Testis (tissue), 3 donors: Measurements from ENCODE around the gene IQGAP3. TPM values are rescaled to one million over a fixed set of nuclear protein-coding genes. Genes with fewer than 3 reads are reported as not detected.
"Not testable (repeated sequence)": the region's sequence is repeated elsewhere in the genome, so short reads cannot be mapped to it uniquely, and the experiment has no call there.

ENCODE experiments used
- DNase-seq: peaks from one replicate; pipeline ENCODE4 v3.0.0-alpha.2; 2019
- H3K27ac ChIP-seq, 2 donors: fragments of 200-600 bp; sonication (generic); one replicate each; pipeline ENCODE4 v1.5.1; 2019
- H3K27me3 ChIP-seq: fragments of 200-600 bp; sonication (generic); one replicate; pipeline ENCODE4 v1.5.1; 2019
- H3K36me3 ChIP-seq: fragments of 200-600 bp; sonication (generic); one replicate; pipeline ENCODE4 v1.5.1; 2017; ENCODE audit warnings: low read depth; ENCODE audit errors: missing control alignments
- H3K4me1 ChIP-seq: fragments of 200-600 bp; sonication (generic); one replicate; pipeline ENCODE4 v1.5.1; 2019
- H3K4me3 ChIP-seq, 2 donors: fragments of 200-600 bp; sonication (generic); one replicate each; pipeline ENCODE4 v1.5.1; 2017 to 2019
- H3K9me3 ChIP-seq: fragments of 200-600 bp; sonication (generic); one replicate; pipeline ENCODE4 v1.5.1; 2017
- POLR2A ChIP-seq: fragments of 450-650 bp; IDR thresholded peaks from one replicate; pipeline ENCODE4 v1.6.1; 2017; ENCODE audit warnings: antibody characterized with exemption, mild to moderate bottlenecking, moderate library complexity
- WGBS, 2 donors: methylation state at CpG; one replicate each; pipeline ENCODE4 v1.1.5; 2018; 5-methylcytosine and 5-hydroxymethylcytosine counted together
- intact Hi-C: fragments of 100-400 bp; cut with DNase I; formaldehyde crosslinking; loops from one replicate; pipeline ENCODE4 v1.15.1; 2023; ENCODE audit warnings: low total_unique reads
- polyA plus RNA-seq: library from polyadenylated mRNA; stranded (reverse); fragments of 350-450 nt; fragmentation: Illumina TruSeq; extraction: RNeasy Lipid Tissue Mini Kit (QIAGEN cat#74804); gene quantifications from one replicate; pipeline ENCODE4 v1.2.3, GENCODE V29; 2014; ENCODE audit warnings: low read depth, low replicate concordance; ENCODE audit not compliant: insufficient read depth
- total RNA-seq, 2 donors: library from RNA; depleted of rRNA; stranded (reverse); fragments of >200 nt; gene quantifications; one replicate each; pipeline ENCODE4 v1.2.3, GENCODE V29; 2016
- TF ChIP-seq, protein P1 (sequence below), 3 experiments: fragments of 450-650 bp in 2 of 3; fragments of 200-600 bp in 1 of 3; sonication (generic) in 1 of 3; IDR thresholded peaks; one replicate each; pipeline ENCODE4 v1.5.1; 2016 to 2019; ENCODE audit warnings: antibody characterized with exemption in 3 of 3, mild to moderate bottlenecking in 2 of 3, moderate library complexity in 1 of 3

IQGAP3 gene
- total and polyA plus RNA-seq, 3 donors from 2014 or later = 5.6 to 13.4 (median 8.2) TPM

DNA sequence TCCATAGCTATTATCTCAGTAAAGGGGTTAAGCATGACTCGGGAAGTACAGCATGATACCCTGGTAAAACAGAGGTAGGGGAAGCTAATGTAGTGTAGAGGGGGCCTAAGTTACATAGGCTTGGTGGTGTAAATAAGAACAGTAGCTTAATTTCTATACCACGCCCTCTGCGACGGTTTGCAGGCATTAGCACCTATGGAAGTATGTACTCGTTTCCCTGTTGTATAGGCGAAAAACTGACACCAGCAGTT, 18.7 kb upstream of the IQGAP3 start:
- Histone ChIP-seq H3K36me3 (no peaks in the 10 kb centered on the region), H3K4me3 (peak overlapping the region; percentile 73 to 86), H3K9me3 (no peaks in the 10 kb centered on the region), H3K27me3 (no peaks in the 10 kb centered on the region), H3K4me1 (peaks cover 24% of the 10 kb centered on the region), H3K27ac (peak overlapping the region; percentile 77 to 81)
- TF ChIP-seq, protein P1, sequence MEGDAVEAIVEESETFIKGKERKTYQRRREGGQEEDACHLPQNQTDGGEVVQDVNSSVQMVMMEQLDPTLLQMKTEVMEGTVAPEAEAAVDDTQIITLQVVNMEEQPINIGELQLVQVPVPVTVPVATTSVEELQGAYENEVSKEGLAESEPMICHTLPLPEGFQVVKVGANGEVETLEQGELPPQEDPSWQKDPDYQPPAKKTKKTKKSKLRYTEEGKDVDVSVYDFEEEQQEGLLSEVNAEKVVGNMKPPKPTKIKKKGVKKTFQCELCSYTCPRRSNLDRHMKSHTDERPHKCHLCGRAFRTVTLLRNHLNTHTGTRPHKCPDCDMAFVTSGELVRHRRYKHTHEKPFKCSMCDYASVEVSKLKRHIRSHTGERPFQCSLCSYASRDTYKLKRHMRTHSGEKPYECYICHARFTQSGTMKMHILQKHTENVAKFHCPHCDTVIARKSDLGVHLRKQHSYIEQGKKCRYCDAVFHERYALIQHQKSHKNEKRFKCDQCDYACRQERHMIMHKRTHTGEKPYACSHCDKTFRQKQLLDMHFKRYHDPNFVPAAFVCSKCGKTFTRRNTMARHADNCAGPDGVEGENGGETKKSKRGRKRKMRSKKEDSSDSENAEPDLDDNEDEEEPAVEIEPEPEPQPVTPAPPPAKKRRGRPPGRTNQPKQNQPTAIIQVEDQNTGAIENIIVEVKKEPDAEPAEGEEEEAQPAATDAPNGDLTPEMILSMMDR (IDR thresholded peaks at IDR 0.05) = no peak
- no peak for DNase-seq
- intact Hi-C loops = no loop called here
- 9 to 15% methylated on average over 6 of the region's 6 CpGs for WGBS, 2 donors

DNA sequence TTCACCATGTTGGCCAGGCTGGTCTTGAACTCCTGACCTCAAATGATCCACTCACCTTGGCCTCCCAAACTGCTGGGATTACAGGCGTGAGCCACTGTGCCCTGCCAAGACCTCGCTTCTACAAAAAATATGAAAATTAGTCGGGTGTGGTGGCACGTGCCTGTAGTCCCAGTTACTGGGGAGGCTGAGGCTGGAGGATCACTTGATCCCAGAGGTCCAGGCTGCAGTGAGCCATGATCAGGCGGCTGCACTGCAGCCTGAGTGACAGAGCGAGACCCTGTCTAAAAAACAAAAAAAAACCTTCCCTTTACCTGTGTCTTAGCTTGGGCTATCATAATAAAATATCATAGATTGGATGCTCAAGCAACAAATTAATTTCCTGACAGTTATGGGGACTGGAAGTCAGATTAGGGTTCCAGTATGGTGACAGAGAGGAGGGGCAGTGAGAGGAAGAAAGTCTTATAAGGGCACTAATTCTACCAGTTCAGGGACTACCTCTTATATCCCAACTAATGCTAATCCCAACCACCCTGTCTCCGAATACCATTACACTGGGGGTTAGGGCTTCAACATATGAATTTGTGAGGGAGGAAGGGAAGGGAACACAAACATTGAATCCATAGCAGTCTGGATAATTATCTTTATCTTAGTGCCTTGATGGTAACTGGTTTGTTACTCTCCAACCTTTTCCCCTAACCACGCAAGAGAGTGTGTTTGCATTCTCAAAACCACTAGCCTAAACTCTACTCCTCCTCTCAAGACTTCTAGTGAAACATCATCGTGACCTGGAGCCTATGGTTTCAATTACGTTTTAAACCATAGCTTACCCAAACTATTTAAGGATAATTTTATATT, 18.2 kb upstream of the IQGAP3 start:
- no peak for TF ChIP-seq POLR2A
- TF ChIP-seq, protein P1 (IDR thresholded peaks at IDR 0.05) = no peak
- 47 to 71% methylated on average over 8 to 10 of the region's 10 CpGs for WGBS, 2 donors
- intact Hi-C loops = no loop called here
- H3K4me3 ChIP-seq = peak overlapping the region in 1 of 2 donors; percentile 86
- no peak for DNase-seq
- H3K9me3 ChIP-seq = no peaks in the 10 kb centered on the region
- peak overlapping the region; percentile 77 to 81 for H3K27ac ChIP-seq
- H3K4me1 ChIP-seq = peaks cover 24% of the 10 kb centered on the region
- no peaks in the 10 kb centered on the region for H3K36me3 ChIP-seq
- H3K27me3 ChIP-seq = no peaks in the 10 kb centered on the region

DNA sequence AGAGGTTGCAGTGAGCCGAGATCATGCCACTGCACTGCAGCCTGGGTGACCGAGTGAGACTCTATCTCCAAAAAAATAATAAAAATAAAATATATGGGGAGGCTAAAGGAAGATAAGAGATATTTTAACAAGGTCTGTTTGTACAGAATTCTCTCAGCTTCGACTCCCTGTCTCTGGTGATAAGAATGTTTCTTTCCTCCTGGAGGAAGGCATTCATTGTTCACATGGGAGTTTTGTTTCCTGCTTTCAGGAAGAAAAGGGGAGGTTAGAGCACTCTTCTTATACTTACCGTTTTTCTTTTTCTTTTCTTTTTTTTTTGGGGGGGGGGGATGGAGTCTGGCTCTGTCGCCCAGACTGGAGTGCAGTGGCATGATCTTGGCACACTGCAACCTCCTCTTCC, 17.2 kb upstream of the IQGAP3 start:
- no peaks in the 10 kb centered on the region for H3K9me3 ChIP-seq
- no peak overlapping the region for H3K4me3 ChIP-seq
- no peaks in the 10 kb centered on the region for H3K27me3 ChIP-seq
- intact Hi-C loops = loop anchor here (10.0 kb wide), 1 partner anchor 65 kb away; no protein-coding TSS in a partner anchor
- no peak overlapping the region for H3K27ac ChIP-seq
- H3K36me3 ChIP-seq = no peaks in the 10 kb centered on the region
- DNase-seq = no peak
- TF ChIP-seq, protein P1 (IDR thresholded peaks at IDR 0.05) = no peak
- no peak for TF ChIP-seq POLR2A
- 47 to 49% methylated on average over 5 of the region's 5 CpGs for WGBS, 2 donors
- H3K4me1 ChIP-seq = peaks cover 24% of the 10 kb centered on the region

DNA sequence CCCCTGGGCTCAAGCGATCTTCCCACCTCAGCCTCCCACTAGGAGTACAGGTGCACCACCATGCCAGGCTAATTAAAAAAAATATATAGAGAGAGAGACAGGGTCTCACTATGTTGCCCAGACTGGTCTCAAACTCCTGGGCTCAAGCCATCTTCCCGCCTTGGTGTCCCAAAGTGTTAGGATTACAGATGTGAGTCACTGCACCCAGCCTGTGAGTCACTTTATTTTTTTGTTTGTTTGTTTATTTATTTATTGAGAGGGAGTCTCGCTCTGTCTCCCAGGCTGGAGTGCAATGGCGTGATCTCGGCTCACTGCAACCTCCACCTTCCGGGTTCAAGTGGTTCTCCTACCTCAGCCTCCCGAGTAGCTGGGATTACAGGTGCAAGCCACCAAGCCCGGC, 15.6 kb upstream of the IQGAP3 start:
- peaks cover 24% of the 10 kb centered on the region for H3K4me1 ChIP-seq
- not testable (repeated sequence) for DNase-seq, H3K4me3 ChIP-seq, H3K27ac ChIP-seq, H3K9me3 ChIP-seq, H3K36me3 ChIP-seq, H3K27me3 ChIP-seq
- 88 to 98% methylated on average over 7 to 8 of the region's 8 CpGs for WGBS, 2 donors
- intact Hi-C loops = loop anchor here (10.0 kb wide), 1 partner anchor 67 kb away; no protein-coding TSS in a partner anchor

DNA sequence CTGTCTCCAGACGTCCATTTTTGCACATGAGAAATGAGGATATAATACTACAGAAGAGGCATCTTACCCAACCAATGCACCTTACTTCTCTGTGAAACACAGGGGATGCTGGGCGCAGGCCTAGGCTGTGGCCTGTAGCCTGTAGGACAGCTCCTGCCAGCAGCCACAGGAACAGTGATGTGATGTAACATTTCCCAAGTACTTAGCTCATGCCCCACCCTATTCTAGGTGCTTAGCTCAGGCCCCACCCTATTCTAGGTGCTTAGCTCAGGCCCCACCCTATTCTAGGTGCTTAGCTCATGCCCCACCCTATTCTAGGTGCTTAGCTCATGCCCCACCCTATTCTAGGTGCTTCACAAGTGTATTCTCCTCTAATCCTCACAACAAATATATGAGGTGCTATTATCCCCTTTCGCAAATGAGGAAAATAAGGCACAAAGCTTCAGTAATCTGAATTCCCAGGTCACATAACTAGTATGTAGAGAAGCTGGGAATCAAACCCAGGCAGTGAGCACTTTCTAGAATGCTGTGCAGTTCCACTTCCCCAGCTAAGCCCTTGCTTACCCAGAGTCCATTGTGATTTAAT, 14.6 kb upstream of the IQGAP3 start:
- intact Hi-C loops = loop anchor here (10.0 kb wide), 1 partner anchor 68 kb away; no protein-coding TSS in a partner anchor
- WGBS, 2 donors = 93 to 94% methylated on average over 3 of the region's 3 CpGs
- no peak for TF ChIP-seq POLR2A
- TF ChIP-seq, protein P1 (IDR thresholded peaks at IDR 0.05) = no peak
- Histone ChIP-seq H3K36me3 (no peaks in the 10 kb centered on the region), H3K27me3 (no peaks in the 10 kb centered on the region), H3K27ac (no peak overlapping the region), H3K4me1 (peaks cover 15% of the 10 kb centered on the region), H3K9me3 (no peaks in the 10 kb centered on the region), H3K4me3 (no peak overlapping the region)
- DNase-seq = no peak
